CD4-positive, alpha-beta T cell (primary cell): Measurements from ENCODE around the gene TSSC4. TPM values are rescaled to one million over a fixed set of nuclear protein-coding genes. Genes with fewer than 3 reads are reported as not detected.
A peak's percentile ranks its signal among the peaks of the same experiment; 100 is the strongest.

Experiments
- ATAC-seq: fragments of 200-7000 bp; cut with Tn5 transposase; one replicate; pipeline ENCODE4 v1.10.0; 2022; ENCODE audit warnings: mild to moderate bottlenecking; ENCODE audit not compliant: poor library complexity
- CTCF ChIA-PET: fragments of 350-600 bp; sonication (Branson Sonifier 250); formaldehyde crosslinking; loops from one replicate; lab custom pipeline; 2021; ENCODE audit warnings: antibody characterized with exemption, inconsistent platforms; lab: Charles Lee
- POLR2A ChIA-PET: fragments of 350-600 bp; sonication (Branson Sonifier 250); formaldehyde crosslinking; loops from one replicate; lab custom pipeline; 2021; ENCODE audit warnings: antibody characterized with exemption, inconsistent platforms; lab: Charles Lee
- DNase-seq, 14 experiments: peaks; one replicate each; pipeline ENCODE4 v3.0.0-alpha.2; 2013 to 2020; ENCODE audit warnings: mixed read lengths in 2 of 14
- H3K27ac ChIP-seq, 2 donors: one replicate each; pipeline versions ENCODE4 v1.5.1 to v1.7.0; 2013; ENCODE audit warnings: low read length in 2 of 2, low read depth in 1 of 2, mild to moderate bottlenecking in 1 of 2
- H3K27me3 ChIP-seq, 2 experiments: 1 replicate in 1 of 2; 2 replicates in 1 of 2; pipeline versions ENCODE4 v1.6.1 to v1.7.0; 2013; ENCODE audit warnings: low read length in 2 of 2, control low read depth in 1 of 2, mild to moderate bottlenecking in 1 of 2, moderate library complexity in 1 of 2; ENCODE audit not compliant: insufficient read depth in 2 of 2, control insufficient read depth in 1 of 2
- H3K36me3 ChIP-seq: one replicate; pipeline ENCODE4 v1.6.1; 2013; ENCODE audit warnings: low read length, control low read depth; ENCODE audit not compliant: insufficient read depth
- H3K4me1 ChIP-seq: one replicate; pipeline ENCODE4 v1.6.1; 2013; ENCODE audit warnings: low read length, control low read depth; ENCODE audit not compliant: insufficient read depth
- H3K4me3 ChIP-seq: one replicate; pipeline ENCODE4 v1.5.1; 2013; ENCODE audit warnings: mild to moderate bottlenecking, low read length, moderate library complexity
- H3K9me3 ChIP-seq, 2 experiments: 1 replicate in 1 of 2; 2 replicates in 1 of 2; pipeline versions ENCODE4 v1.6.1 to v1.7.0; 2013; ENCODE audit warnings: low read length in 2 of 2, mild to moderate bottlenecking in 2 of 2, control low read depth in 1 of 2, moderate library complexity in 1 of 2; ENCODE audit not compliant: control insufficient read depth in 1 of 2, insufficient read depth in 1 of 2
- H3K27ac Mint-ChIP-seq: one replicate; pipeline ENCODE4 v1.8.0; 2020; ENCODE audit warnings: mixed read lengths
- H3K27me3 Mint-ChIP-seq: one replicate; pipeline ENCODE4 v1.8.0; 2021; ENCODE audit warnings: mixed read lengths
- H3K36me3 Mint-ChIP-seq: one replicate; pipeline ENCODE4 v1.8.0; 2021; ENCODE audit warnings: low read depth, mixed read lengths
- H3K4me1 Mint-ChIP-seq: one replicate; pipeline ENCODE4 v1.8.0; 2021; ENCODE audit warnings: low read depth, mixed read lengths
- H3K4me3 Mint-ChIP-seq: one replicate; pipeline ENCODE4 v1.8.0; 2020; ENCODE audit warnings: mild to moderate bottlenecking, mixed read lengths
- H3K9me3 Mint-ChIP-seq: one replicate; pipeline ENCODE4 v1.8.0; 2020; ENCODE audit warnings: mixed read lengths
- intact Hi-C, 2 experiments: fragments of 100-400 bp; cut with DNase I in 1 of 2; cut with micrococcal nuclease in 1 of 2; formaldehyde crosslinking; loops; one replicate each; pipeline versions ENCODE4 v1.15.1 to v1.9.0; 2023 to 2025; cut with DNase I, micrococcal nuclease
- total RNA-seq, 174 experiments: library from RNA in 2 of 174; stranded (reverse) in 2 of 174; gene quantifications; one replicate each; pipeline ENCODE4 v1.2.3 and lab custom pipeline; 2021 to 2026
- TF ChIP-seq, protein P1 (sequence below): fragments of 200-600 bp; IDR thresholded peaks from one replicate; pipeline ENCODE4 v1.8.0; 2022; ENCODE audit warnings: antibody characterized with exemption, mild to moderate bottlenecking

The TSSC4 gene
- total RNA-seq, 2 experiments from 2014 or later, result 47.5 to 50.0 TPM

DNA sequence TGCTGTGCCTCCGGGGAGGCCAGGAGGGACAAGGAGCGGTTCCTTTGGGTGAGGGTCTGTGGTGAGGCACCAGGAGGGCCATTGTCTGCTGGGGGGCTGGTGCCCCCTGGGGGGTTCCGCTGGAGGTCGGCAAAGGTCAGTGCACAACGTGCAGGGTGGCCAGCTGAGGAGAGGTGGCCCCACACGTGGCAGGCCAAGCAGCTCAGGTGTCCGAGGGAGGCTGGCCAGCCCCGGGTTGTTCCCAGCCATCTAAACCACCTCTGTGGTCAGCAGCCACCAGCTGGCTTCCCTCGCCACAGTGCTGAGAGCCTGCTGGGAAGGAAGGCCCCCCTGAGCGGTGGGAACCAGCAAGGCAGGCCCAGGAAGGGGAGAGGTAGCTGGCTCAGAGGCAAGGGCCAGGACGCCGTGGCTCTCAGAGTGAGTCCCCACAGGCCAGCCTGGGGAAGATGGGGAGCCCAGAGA, 4.2 kb downstream of the TSSC4 start:
- ATAC-seq (no peak), DNase-seq (no peak)
- Histone ChIP-seq H3K27ac (no peak overlapping the region), H3K36me3 (peaks cover 26% of the 10 kb centered on the region), H3K9me3 (peaks cover 0 to 4% of the 10 kb centered on the region in 2 experiments), H3K27me3 (no peaks in the 10 kb centered on the region), H3K4me1 (peaks cover 24% of the 10 kb centered on the region), H3K4me3 (no peak overlapping the region)
- intact Hi-C loops, result loop anchor here in 1 of 2 experiments (5.0 to 10.0 kb wide), 4 partner anchors 102 to 978 kb away; partner anchors contain the start of genes C11orf21, CARS1, CTSD and TSPAN32
- TF ChIP-seq, protein P1, sequence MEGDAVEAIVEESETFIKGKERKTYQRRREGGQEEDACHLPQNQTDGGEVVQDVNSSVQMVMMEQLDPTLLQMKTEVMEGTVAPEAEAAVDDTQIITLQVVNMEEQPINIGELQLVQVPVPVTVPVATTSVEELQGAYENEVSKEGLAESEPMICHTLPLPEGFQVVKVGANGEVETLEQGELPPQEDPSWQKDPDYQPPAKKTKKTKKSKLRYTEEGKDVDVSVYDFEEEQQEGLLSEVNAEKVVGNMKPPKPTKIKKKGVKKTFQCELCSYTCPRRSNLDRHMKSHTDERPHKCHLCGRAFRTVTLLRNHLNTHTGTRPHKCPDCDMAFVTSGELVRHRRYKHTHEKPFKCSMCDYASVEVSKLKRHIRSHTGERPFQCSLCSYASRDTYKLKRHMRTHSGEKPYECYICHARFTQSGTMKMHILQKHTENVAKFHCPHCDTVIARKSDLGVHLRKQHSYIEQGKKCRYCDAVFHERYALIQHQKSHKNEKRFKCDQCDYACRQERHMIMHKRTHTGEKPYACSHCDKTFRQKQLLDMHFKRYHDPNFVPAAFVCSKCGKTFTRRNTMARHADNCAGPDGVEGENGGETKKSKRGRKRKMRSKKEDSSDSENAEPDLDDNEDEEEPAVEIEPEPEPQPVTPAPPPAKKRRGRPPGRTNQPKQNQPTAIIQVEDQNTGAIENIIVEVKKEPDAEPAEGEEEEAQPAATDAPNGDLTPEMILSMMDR, result no peak
- Mint-ChIP-seq H3K36me3 (peaks cover 27% of the 10 kb centered on the region), H3K9me3 (no peaks in the 10 kb centered on the region), H3K4me1 (peaks cover 11% of the 10 kb centered on the region), H3K27me3 (no peaks in the 10 kb centered on the region), H3K4me3 (no peak overlapping the region), H3K27ac (no peak overlapping the region)
- CTCF ChIA-PET, result no interaction called here
- POLR2A ChIA-PET, result no interaction called here

DNA sequence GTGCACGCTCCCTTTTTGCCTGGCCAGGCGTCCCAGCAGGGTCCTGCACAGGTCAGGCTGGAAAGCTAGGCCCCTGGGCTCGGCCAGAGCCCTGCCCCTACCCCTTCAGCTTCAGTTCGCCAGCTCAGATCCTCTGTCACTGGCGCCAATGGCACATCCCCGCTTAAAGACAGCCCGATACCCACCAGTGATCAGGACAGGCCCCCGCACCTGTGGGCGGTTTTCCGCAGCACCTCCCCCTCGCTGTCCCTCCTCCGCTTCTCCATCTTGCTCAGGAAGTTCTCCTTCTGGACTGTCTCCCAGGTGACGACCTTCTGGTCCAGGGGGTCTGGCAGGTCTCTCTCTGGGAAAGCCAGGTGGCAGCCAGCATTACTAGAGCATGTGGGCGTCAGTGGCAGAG, 5.9 kb downstream of the TSSC4 start:
- Mint-ChIP-seq H3K9me3 (no peaks in the 10 kb centered on the region), H3K27me3 (no peaks in the 10 kb centered on the region), H3K4me1 (peaks cover 1% of the 10 kb centered on the region), H3K36me3 (peaks cover 16% of the 10 kb centered on the region), H3K27ac (no peak overlapping the region), H3K4me3 (peak overlapping the region; percentile 60)
- Histone ChIP-seq H3K36me3 (peaks cover 26% of the 10 kb centered on the region), H3K27me3 (no peaks in the 10 kb centered on the region), H3K27ac (no peak overlapping the region), H3K4me1 (peaks cover 14% of the 10 kb centered on the region), H3K9me3 (peaks cover 0 to 4% of the 10 kb centered on the region in 2 experiments), H3K4me3 (no peak overlapping the region)
- DNase-seq (no peak), ATAC-seq (no peak)
- TF ChIP-seq, protein P1, result no peak
- intact Hi-C loops, result loop anchor here in 1 of 2 experiments (10.0 kb wide), 1 partner anchor 648 kb away; the partner anchor contains the start of gene CARS1
- POLR2A ChIA-PET, result no interaction called here
- CTCF ChIA-PET, result no interaction called here

DNA sequence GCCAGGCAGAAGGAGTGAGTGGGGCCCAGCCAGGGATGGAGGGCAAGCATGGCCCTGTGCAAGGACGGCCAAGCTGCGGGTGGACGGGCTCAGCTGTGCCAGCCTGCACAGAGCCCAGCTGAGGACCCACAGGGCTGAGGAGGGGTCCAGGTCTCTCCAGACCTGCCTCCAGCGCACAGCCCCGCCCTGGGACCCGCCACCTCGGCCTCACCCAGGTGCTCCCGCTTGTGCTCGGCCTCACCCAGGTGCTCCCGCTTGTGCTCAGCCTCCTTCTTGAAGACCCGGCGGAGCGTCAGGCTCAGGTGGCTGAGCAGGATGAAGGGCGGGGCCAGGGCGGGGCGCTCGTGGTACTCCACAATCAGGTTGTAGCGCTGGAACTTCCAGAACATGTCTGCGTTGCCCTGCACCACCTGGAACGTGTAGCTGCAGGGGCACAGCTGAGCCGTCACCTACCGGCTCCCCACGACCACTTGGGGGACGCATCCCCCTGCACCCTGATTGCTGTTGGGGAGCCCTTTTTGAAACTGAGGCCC, 6.4 kb downstream of the TSSC4 start:
- intact Hi-C loops, result loop anchor here in 1 of 2 experiments (10.0 kb wide), 1 partner anchor 648 kb away; the partner anchor contains the start of gene CARS1

More for the DNA sequence above, 6.4 kb downstream of the TSSC4 start:
- no peaks in the 10 kb centered on the region for H3K27me3 ChIP-seq
- TF ChIP-seq, protein P1, result no peak
- Mint-ChIP-seq H3K27me3 (no peaks in the 10 kb centered on the region), H3K27ac (no peak overlapping the region), H3K4me1 (no peaks in the 10 kb centered on the region), H3K36me3 (peaks cover 14% of the 10 kb centered on the region), H3K9me3 (no peaks in the 10 kb centered on the region), H3K4me3 (no peak overlapping the region)
- peaks cover 0 to 4% of the 10 kb centered on the region in 2 experiments for H3K9me3 ChIP-seq
- H3K36me3 ChIP-seq, result peaks cover 26% of the 10 kb centered on the region
- CTCF ChIA-PET, result no interaction called here
- DNase-seq, result no peak
- H3K4me3 ChIP-seq, result no peak overlapping the region
- ATAC-seq, result no peak
- POLR2A ChIA-PET, result no interaction called here
- H3K27ac ChIP-seq, result no peak overlapping the region
- peaks cover 9% of the 10 kb centered on the region for H3K4me1 ChIP-seq
